AG04450 (cell line): Measurements from ENCODE around the gene CD84. TPM values are rescaled to one million over a fixed set of nuclear protein-coding genes. Genes with fewer than 3 reads are reported as not detected.
"Not testable (repeated sequence)": the region's sequence is repeated elsewhere in the genome, so short reads cannot be mapped to it uniquely, and the experiment has no call there.

Source experiments
- CTCF ChIA-PET: fragments of 300-600, 350-600 bp; formaldehyde crosslinking; extraction: SDS; loops from one replicate; lab custom pipeline; 2022; ENCODE audit warnings: antibody characterized with exemption, inconsistent platforms; lab: Charles Lee
- POLR2A ChIA-PET: fragments of 350-600 bp; formaldehyde crosslinking; extraction: SDS; loops from one replicate; lab custom pipeline; 2021; ENCODE audit warnings: antibody characterized with exemption, inconsistent platforms; lab: Yijun Ruan, JAX
- DNase-seq: peaks from one replicate; pipeline ENCODE4 v3.0.0-alpha.2; 2011; ENCODE audit warnings: low read depth, low spot score
- H3K27ac ChIP-seq: one replicate; pipeline ENCODE4 v1.5.1; 2012; ENCODE audit warnings: low read depth, low read length, control low read depth
- H3K27me3 ChIP-seq: one replicate; pipeline ENCODE4 v1.6.0; 2012; ENCODE audit warnings: low read length; ENCODE audit not compliant: control insufficient read depth, insufficient read depth
- H3K4me3 ChIP-seq: 2 replicates; pipeline ENCODE4 v1.5.1; 2011; ENCODE audit warnings: mild to moderate bottlenecking, low read depth, low read length, control low read depth
- H3K9me3 ChIP-seq: 2 replicates; pipeline ENCODE4 v1.5.1; 2012; ENCODE audit warnings: low read length; ENCODE audit not compliant: control insufficient read depth, insufficient read depth
- polyA plus RNA-seq: library from polyadenylated mRNA; depleted of rRNA; stranded (reverse); fragments of >200 nt; gene quantifications from 2 replicates; pipeline ENCODE4 v1.2.3, GENCODE V29; 2011
- TF ChIP-seq, protein P1 (sequence below): IDR thresholded peaks from 2 replicates; pipeline ENCODE4 v1.5.1; 2011; ENCODE audit warnings: low read depth, low read length, control low read depth, inconsistent platforms

The CD84 gene
- polyA plus RNA-seq, 1 experiment, result not detected

DNA sequence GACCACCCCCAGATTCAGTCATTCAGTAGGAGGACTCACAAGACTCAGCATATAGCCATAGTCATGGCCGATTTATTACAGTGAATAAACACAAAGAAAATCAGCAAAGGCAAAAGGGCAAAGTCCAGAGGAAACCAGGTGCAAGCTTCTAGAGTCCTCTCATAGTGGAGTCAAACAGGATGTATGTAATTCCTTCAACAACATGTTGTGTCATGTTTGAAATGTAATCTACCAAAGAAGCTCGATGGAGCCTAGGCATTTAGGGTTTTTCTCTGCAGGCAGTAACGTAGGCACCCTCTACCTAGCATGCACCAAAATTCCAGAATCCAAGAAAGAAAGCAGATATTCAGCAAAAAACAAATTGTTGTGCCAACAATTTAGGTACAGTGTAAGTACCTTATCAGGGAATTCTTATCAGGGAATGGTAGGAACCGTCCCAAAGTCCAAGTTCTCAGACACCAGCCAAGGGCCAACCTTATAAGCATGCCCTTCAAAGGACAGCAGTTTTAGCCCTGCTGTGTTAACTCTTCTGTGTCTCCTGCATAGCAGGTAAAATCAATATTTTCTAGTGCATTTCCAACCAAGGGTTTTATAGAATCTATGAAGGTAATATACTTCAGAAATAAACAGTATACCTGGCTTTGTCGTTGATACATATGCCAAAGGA lies 40.2 kb downstream of the CD84 start:
- H3K4me3 ChIP-seq, result no peak overlapping the region
- no peak overlapping the region for H3K27ac ChIP-seq
- H3K27me3 ChIP-seq, result no peaks in the 10 kb centered on the region
- TF ChIP-seq, protein P1, sequence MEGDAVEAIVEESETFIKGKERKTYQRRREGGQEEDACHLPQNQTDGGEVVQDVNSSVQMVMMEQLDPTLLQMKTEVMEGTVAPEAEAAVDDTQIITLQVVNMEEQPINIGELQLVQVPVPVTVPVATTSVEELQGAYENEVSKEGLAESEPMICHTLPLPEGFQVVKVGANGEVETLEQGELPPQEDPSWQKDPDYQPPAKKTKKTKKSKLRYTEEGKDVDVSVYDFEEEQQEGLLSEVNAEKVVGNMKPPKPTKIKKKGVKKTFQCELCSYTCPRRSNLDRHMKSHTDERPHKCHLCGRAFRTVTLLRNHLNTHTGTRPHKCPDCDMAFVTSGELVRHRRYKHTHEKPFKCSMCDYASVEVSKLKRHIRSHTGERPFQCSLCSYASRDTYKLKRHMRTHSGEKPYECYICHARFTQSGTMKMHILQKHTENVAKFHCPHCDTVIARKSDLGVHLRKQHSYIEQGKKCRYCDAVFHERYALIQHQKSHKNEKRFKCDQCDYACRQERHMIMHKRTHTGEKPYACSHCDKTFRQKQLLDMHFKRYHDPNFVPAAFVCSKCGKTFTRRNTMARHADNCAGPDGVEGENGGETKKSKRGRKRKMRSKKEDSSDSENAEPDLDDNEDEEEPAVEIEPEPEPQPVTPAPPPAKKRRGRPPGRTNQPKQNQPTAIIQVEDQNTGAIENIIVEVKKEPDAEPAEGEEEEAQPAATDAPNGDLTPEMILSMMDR, result no peak
- H3K9me3 ChIP-seq, result no peaks in the 10 kb centered on the region
- ChIA-PET CTCF (no interaction called here), POLR2A (no interaction called here)
- DNase-seq, result no peak

DNA sequence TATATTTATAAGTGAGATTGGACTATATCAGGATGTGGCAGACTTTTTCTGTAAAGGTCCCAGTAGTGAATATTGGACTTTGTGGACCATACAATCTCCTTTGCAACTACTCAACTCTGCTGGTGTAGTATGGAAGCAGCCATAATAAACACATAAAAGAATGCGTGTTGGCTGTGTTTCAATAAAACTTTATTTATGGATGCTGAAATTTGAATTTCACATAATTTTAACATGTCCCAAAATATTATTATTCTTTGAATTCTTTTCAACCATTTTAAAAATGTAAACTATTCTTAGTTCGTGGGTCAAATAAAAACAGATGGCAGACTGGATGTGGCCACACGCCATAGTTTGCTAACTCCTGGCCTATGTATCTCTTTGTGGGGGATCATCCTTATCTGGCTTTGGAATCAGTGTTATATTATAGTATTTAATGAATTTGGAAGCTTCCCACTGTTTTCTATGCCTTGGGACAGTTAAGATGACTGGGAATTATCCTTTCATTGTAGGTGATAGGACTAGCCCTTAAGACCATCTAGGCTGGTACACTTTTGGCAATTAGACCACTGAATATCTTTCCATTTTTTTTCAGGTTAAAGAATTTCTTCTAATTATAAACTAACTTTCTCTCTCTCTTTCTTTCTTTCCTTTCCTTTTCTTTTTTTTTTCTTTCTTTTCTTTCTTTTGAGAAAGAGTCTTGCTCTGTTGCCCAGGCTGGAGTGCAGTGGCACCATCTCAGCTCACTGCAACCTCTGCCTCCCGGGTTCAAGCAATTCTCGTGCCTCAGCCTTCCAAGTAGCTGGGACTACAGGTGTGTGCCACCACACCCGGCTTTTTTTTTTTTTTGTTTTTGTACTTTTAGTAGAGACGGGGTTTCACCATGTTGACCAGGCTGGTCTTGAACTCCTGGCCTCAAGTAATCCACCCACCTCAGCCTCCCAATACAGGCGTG lies 41.3 kb downstream of the CD84 start:
- CTCF ChIA-PET, result no interaction called here
- Histone ChIP-seq H3K27ac (no peak overlapping the region), H3K4me3 (no peak overlapping the region), H3K27me3 (no peaks in the 10 kb centered on the region), H3K9me3 (no peaks in the 10 kb centered on the region)
- TF ChIP-seq, protein P1, result no peak
- no peak for DNase-seq
- POLR2A ChIA-PET, result no interaction called here

DNA sequence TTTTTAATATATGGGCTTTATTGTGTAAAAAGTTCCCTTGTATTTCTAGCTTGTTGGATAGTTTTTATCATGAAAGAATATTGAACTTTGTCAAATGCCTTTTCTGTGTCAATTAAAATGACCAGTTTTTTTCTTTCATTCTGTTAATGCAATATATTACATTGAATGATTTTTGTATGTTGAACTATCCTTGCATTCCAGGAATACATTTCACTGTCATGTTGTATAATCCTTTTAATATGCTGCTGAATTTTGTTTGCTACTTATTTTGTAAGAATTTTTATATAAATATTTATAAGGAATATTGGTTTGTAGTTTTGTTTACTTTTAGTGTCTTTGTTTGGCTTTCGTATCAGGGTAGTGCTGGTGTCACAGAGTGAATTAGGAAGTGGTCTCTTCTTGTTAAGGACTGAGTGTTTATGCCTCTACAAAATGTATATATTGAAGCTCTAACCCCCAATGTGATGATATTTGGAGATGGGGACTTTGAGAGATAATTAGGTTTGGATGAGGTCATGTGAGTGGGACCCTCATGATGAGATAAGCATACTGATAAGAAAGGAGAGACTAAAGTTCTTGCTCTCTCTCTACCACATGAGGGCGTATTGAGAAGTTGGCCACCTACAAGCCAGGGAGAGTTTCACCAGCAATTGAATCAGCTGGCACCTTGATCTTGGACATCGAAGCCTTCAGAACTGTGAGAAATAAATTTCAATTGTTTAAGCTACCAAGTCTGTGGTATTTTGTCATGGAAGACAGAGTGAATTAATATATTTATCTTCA lies 44.3 kb downstream of the CD84 start:
- Histone ChIP-seq H3K9me3 (peaks cover 13% of the 10 kb centered on the region; the same call in 1 of the 2 replicates), H3K27me3 (no peaks in the 10 kb centered on the region), H3K4me3 (no peak overlapping the region), H3K27ac (no peak overlapping the region)
- ChIA-PET CTCF (no interaction called here), POLR2A (no interaction called here)
- TF ChIP-seq, protein P1, result no peak
- DNase-seq, result no peak

DNA sequence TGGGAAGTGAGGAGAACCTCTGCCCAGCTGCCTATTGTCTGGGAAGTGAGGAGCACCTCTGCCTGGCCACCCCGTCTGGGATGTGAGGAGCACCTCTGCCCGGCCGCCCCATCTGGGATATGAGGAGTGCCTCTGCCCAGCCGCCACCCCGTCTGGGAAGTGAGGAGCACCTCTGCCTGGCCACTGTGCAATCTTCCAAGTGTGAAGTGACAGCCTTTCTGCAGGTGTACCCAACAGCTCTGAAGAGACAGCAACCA lies 46.8 kb downstream of the CD84 start:
- H3K4me3 ChIP-seq, H3K27me3 ChIP-seq, POLR2A ChIA-PET, DNase-seq, CTCF ChIA-PET, H3K27ac ChIP-seq: not testable (repeated sequence)
- peaks cover 13% of the 10 kb centered on the region; the same call in 1 of the 2 replicates for H3K9me3 ChIP-seq

DNA sequence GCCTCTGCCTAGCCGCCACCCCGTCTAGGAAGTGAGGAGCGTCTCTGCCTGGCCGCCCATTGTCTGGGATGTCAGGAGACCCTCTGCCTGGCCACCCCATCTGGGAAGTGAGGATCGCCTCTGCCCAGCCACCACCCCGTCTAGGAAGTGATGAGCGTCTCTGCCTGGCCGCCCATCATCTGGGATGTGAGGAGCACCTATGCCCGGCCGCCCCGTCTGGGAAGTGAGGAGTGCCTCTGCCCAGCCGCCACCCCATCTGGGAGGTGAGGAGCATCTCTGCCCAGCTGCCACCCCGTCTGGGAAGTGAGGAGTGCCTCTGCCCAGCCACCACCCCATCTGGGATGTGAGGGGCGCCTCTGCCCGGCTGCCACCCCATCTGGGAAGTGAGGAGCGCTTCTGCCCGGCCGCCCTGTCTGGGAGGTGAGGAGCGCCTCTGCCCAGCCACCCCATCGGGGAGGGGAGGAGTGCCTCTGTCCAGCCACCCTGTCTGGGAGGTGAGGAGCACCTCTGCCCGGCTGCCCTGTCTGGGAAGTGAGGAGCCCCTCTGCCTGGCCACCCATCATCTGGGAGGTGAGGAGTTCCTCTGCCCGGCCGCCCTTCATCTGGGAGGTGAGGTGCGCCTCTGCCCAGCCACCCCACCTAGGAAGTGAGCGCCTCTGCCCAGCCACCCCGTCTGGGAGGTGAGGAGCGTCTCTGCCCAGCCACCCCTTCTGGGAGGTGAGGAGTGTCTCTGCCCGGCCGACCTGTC lies 47.3 kb downstream of the CD84 start:
- CTCF ChIA-PET, result not testable (repeated sequence)

DNA sequence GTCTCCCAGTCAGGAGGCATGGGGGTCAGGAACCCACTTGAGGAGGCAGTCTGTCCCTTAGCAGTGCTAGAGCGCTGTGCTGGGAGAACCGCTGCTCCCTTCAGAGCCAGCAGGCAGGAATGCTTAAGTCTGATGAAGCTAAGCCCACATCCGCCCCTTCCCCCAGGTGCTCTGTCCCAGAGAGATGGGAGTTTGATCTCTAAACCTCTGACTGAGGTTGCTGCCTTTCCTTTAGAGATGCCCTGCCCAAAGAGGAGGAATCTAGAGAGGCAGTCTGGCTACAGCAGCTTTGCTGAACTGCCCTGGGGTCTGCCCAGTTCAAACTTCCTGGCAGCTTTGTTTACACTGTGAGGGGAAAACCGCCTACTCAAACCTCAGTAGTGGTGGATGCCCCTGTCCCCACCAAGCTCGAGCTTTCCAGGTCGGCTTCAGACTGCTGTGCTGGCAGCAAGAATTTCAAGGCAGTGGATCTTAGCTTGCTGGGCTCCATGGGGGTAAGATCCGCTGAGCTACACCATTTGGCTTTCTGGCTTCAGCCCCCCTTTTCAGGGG lies 49.8 kb downstream of the CD84 start:
- H3K27ac ChIP-seq, DNase-seq, H3K27me3 ChIP-seq, POLR2A ChIA-PET, H3K4me3 ChIP-seq: not testable (repeated sequence)
- CTCF ChIA-PET, result interaction anchor here (0.6 kb wide), 1 partner anchor 101 kb away, joined by 3 read pairs; no protein-coding TSS in a partner anchor
- H3K9me3 ChIP-seq, result peaks cover 13% of the 10 kb centered on the region; the same call in 1 of the 2 replicates

More for the DNA sequence above, 47.3 kb downstream of the CD84 start:
- peaks cover 13% of the 10 kb centered on the region; the same call in 1 of the 2 replicates for H3K9me3 ChIP-seq
- POLR2A ChIA-PET, H3K4me3 ChIP-seq, DNase-seq, H3K27ac ChIP-seq, H3K27me3 ChIP-seq: not testable (repeated sequence)

DNA sequence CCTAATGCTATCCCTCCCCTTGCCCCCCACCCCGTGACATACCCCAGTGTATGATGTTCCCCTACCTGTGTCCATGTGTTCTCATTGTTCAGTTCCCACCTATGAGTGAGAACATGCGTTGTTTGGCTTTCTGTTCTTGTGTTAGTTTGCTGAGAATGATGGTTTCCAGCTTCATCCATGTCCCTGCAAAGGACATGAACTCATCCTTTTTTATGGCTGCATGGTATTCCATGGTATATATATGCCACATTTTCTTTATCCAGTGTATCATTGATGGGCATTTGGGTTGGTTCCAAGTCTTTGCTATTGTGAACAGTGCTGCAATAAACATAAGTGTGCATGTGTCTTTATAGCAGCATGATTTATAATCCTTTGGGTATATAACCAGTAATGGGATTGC lies 55.5 kb downstream of the CD84 start:
- H3K4me3 ChIP-seq, H3K27me3 ChIP-seq, DNase-seq, POLR2A ChIA-PET, H3K9me3 ChIP-seq, CTCF ChIA-PET, H3K27ac ChIP-seq: not testable (repeated sequence)
